K562 (cell line): ENCODE results near the gene PIGC. TPM values are rescaled to one million over a fixed set of nuclear protein-coding genes. Genes with fewer than 3 reads are reported as not detected.

ENCODE experiments used
- ATAC-seq: fragments of 200-7000 bp; cut with Tn5 transposase; 3 replicates; pipeline ENCODE4 v1.9.1; 2020; ENCODE audit warnings: moderate library complexity
- BruUV-seq: library from RNA; stranded (reverse); fragments of 400-500 nt; replicated peaks from 2 replicates; lab custom pipeline; 2021; lab: Mats Ljungman, UMichigan
- CTCF ChIA-PET: fragments of 300-600 bp; formaldehyde crosslinking; extraction: SDS; loops from one replicate; lab custom pipeline; 2021; ENCODE audit warnings: low intra/inter-chr PET ratio; lab: Yijun Ruan, JAX
- POLR2A ChIA-PET: fragments of 300-600, 350-650 bp; sonication (Branson Sonifier 250); formaldehyde crosslinking; extraction: SDS; loops from one replicate; lab custom pipeline; 2021; ENCODE audit warnings: antibody characterized with exemption, inconsistent platforms; lab: Yijun Ruan, JAX
- DNase-seq, 4 experiments: peaks; one replicate each; pipeline versions ENCODE4 v3.0.0 to v3.0.0-alpha.2; 2011 to 2018; ENCODE audit warnings: low spot score in 3 of 4, mixed read lengths in 3 of 4; ENCODE audit errors: extremely low read depth in 1 of 4
- FAIRE-seq: peaks from 2 replicates; lab custom pipeline; 2011; peaks lifted over from hg19 to GRCh38; lab: Jason Lieb, UNC
- H2AFZ ChIP-seq: 2 replicates; pipeline ENCODE4 v1.6.0; 2011; ENCODE audit warnings: low read depth, low read length, control low read depth, inconsistent platforms
- H3K27ac ChIP-seq: fragments of 200-600 bp; 3 replicates; pipeline ENCODE4 v1.8.0; 2011; ENCODE audit warnings: low read depth, mild to moderate bottlenecking, control low read depth, inconsistent platforms, low read length, moderate library complexity, mixed read lengths; ENCODE audit errors: extremely low read depth
- H3K27me3 ChIP-seq, 2 experiments: fragments of 300-600 bp in 1 of 2; 2 replicates in 1 of 2; 3 replicates in 1 of 2; pipeline versions ENCODE4 v1.6.0 to v1.8.0; 2011; ENCODE audit warnings: inconsistent platforms in 2 of 2, low read length in 2 of 2, mild to moderate bottlenecking in 1 of 2, mixed read lengths in 1 of 2, moderate library complexity in 1 of 2; ENCODE audit not compliant: control insufficient read depth in 2 of 2, insufficient read depth in 2 of 2
- H3K36me3 ChIP-seq: fragments of 300-600 bp; 3 replicates; pipeline ENCODE4 v1.8.0; 2011; ENCODE audit warnings: mild to moderate bottlenecking, low read length, inconsistent platforms; ENCODE audit not compliant: control insufficient read depth, insufficient read depth
- H3K4me1 ChIP-seq, 2 experiments: fragments of 200-600 bp in 1 of 2; replicated peaks in 1 of 2; 2 replicates in 1 of 2; 3 replicates in 1 of 2; pipeline versions ENCODE4 v1.5.1 to v1.8.0; 2011; ENCODE audit warnings: inconsistent platforms in 2 of 2, low read length in 2 of 2, mild to moderate bottlenecking in 1 of 2, mixed read lengths in 1 of 2, moderate library complexity in 1 of 2; ENCODE audit not compliant: control insufficient read depth in 2 of 2, insufficient read depth in 2 of 2
- H3K4me2 ChIP-seq: 2 replicates; pipeline ENCODE4 v1.6.1; 2011; ENCODE audit warnings: low read length, control low read depth, inconsistent platforms, mixed read lengths; ENCODE audit not compliant: insufficient read depth
- H3K4me3 ChIP-seq: fragments of 200-600 bp; sonication (generic), shearing (Covaris generic); 2 replicates; pipeline ENCODE4 v1.5.1; 2016; ENCODE audit warnings: control low read depth, inconsistent platforms
- H3K79me2 ChIP-seq: fragments of 200-600 bp; 3 replicates; pipeline ENCODE4 v1.8.0; 2011; ENCODE audit warnings: low read length, inconsistent platforms; ENCODE audit not compliant: control insufficient read depth, insufficient read depth
- H3K9ac ChIP-seq, 2 experiments: 2 replicates each; pipeline versions ENCODE4 v1.6.0 to v1.6.1; 2011; ENCODE audit warnings: low read depth in 2 of 2, low read length in 2 of 2, control low read depth in 1 of 2, inconsistent platforms in 1 of 2, mild to moderate bottlenecking in 1 of 2, mixed read lengths in 1 of 2; ENCODE audit not compliant: insufficient read depth in 1 of 2
- H3K9me1 ChIP-seq: one replicate; pipeline ENCODE4 v1.6.0; 2011; ENCODE audit warnings: inconsistent platforms, mild to moderate bottlenecking, low read length, moderate library complexity; ENCODE audit not compliant: control insufficient read depth, insufficient read depth
- H3K9me3 ChIP-seq: replicated peaks from 2 replicates; pipeline ENCODE4 v1.5.1; 2011; ENCODE audit warnings: low read depth, low read length, inconsistent platforms; ENCODE audit not compliant: control insufficient read depth, insufficient read depth
- H4K20me1 ChIP-seq: replicated peaks from 2 replicates; pipeline ENCODE4 v1.6.1; 2011; ENCODE audit warnings: low read length, inconsistent platforms, mixed read lengths; ENCODE audit not compliant: control insufficient read depth, insufficient read depth
- BCL6 ChIP-seq: fragments of 250-450 bp; sonication (Bioruptor Pico); IDR thresholded peaks from 2 replicates; pipeline ENCODE4 v1.4.0; 2020
- HIVEP1 ChIP-seq: fragments of 250-450 bp; sonication (Bioruptor Pico); IDR thresholded peaks from 2 replicates; pipeline ENCODE4 v1.4.0; 2020; ENCODE audit warnings: mild to moderate bottlenecking
- ID3 ChIP-seq, 2 experiments: fragments of 250-450 bp in 1 of 2; fragments of 450-650 bp in 1 of 2; sonication (Bioruptor Pico) in 1 of 2; IDR thresholded peaks; 2 replicates each; pipeline versions ENCODE4 v1.6.1 to v1.8.0; 2016 to 2021; ENCODE audit warnings: mild to moderate bottlenecking in 2 of 2, moderate library complexity in 2 of 2, missing compliant biosample characterization in 1 of 2, missing genetic modification characterization in 1 of 2
- NFATC3 ChIP-seq: fragments of 450-650 bp; IDR thresholded peaks from 2 replicates; pipeline ENCODE4 v1.6.1; 2017; ENCODE audit warnings: mild to moderate bottlenecking
- OTX1 ChIP-seq: fragments of 450-650 bp; formaldehyde crosslinking; IDR thresholded peaks from 2 replicates; pipeline ENCODE4 v1.4.0; 2022; ENCODE audit warnings: mild to moderate bottlenecking
- PCBP2 ChIP-seq: fragments of 200-400 bp; formaldehyde crosslinking; IDR thresholded peaks from 2 replicates; pipeline ENCODE4 v1.6.1; 2018; ENCODE audit warnings: low read length, low read depth, mild to moderate bottlenecking, moderate library complexity; ENCODE audit not compliant: poor library complexity, severe bottlenecking
- SREBF1 ChIP-seq: fragments of 150-350 bp; IDR thresholded peaks from 2 replicates; pipeline ENCODE4 v1.6.1; 2014; ENCODE audit warnings: antibody characterized with exemption, low read depth, low read length, borderline replicate concordance
- SRF ChIP-seq, 2 experiments: fragments of 250-450, 450-650 bp in 1 of 2; sonication (Bioruptor Pico) in 1 of 2; sonication (generic) in 1 of 2; formaldehyde crosslinking; IDR thresholded peaks; 2 replicates each; pipeline versions ENCODE4 v1.5.0 to v1.5.1; 2020 to 2022; ENCODE audit warnings: mild to moderate bottlenecking in 1 of 2, missing genetic modification reagents in 1 of 2
- SRSF7 ChIP-seq: fragments of 200-400 bp; formaldehyde crosslinking; optimal IDR thresholded peaks from 2 replicates; pipeline ENCODE3; 2017; ENCODE audit warnings: mild to moderate bottlenecking, low read depth, low read length
- USF1 ChIP-seq: sonication (generic); formaldehyde crosslinking; IDR thresholded peaks from 2 replicates; pipeline ENCODE4 v1.9.0; 2022; ENCODE audit warnings: mild to moderate bottlenecking, missing genetic modification reagents
- ZNF75A ChIP-seq: fragments of 450-650 bp; formaldehyde crosslinking; IDR thresholded peaks from 2 replicates; pipeline ENCODE4 v1.4.0; 2020; ENCODE audit warnings: mild to moderate bottlenecking
- WGBS: fragments of 100-300 bp; shearing (Covaris generic); methylation state at CpG from one replicate; pipeline ENCODE4 v1.1.6; 2016; ENCODE audit warnings: low coverage, mixed read lengths; ENCODE audit not compliant: insufficient coverage; ENCODE audit errors: missing lambda C conversion rate; 5-methylcytosine and 5-hydroxymethylcytosine counted together
- in situ Hi-C: fragments of 300-500 bp; cut with MboI; formaldehyde crosslinking; loops from 4 replicates; pipeline ENCODE4 v1.15.0; 2018; ENCODE audit warnings: inconsistent platforms, mixed read lengths
- intact Hi-C: fragments of 100-400 bp; cut with micrococcal nuclease; formaldehyde crosslinking; loops from 2 replicates; pipeline ENCODE4 v1.14.2; 2022
- polyA plus RNA-seq, 8 experiments: library from polyadenylated mRNA; depleted of rRNA in 4 of 8; stranded (reverse) in 5 of 8; unstranded in 3 of 8; fragments of >200 nt; fragmentation: Nextera tagmentation in 2 of 8; fragmentation: Illumina TruSeq in 1 of 8; extraction: Ambion mirVana in 2 of 8; extraction: Trizol in 1 of 8; gene quantifications; 2 replicates each; pipeline versions ENCODE4 v1.2.1 to v1.2.3, GENCODE V29; 2011 to 2014; ENCODE audit warnings: inconsistent platforms in 1 of 8, missing spikeins in 1 of 8
- total RNA-seq, 7 experiments: library from RNA; depleted of rRNA in 6 of 7; stranded (reverse); fragments of >200 nt in 6 of 7; fragmentation: Illumina TruSeq in 2 of 7; extraction: Trizol in 2 of 7; gene quantifications; 2 replicates each; pipeline versions ENCODE4 v1.2.1 to v1.2.3, GENCODE V29; 2011 to 2021; ENCODE audit warnings: low replicate concordance in 1 of 7
- TF ChIP-seq, protein P1 (sequence below): fragments of 450-650 bp; formaldehyde crosslinking; IDR thresholded peaks from 2 replicates; pipeline ENCODE4 v1.4.0; 2022; ENCODE audit warnings: missing genetic modification characterization

Gene PIGC
- total and polyA plus RNA-seq, 9 of the 15 experiments (the other 6 are each of a cell fraction or from before 2014, with no cell fraction given) = 30.5 to 97.9 (median 54.7) TPM

DNA sequence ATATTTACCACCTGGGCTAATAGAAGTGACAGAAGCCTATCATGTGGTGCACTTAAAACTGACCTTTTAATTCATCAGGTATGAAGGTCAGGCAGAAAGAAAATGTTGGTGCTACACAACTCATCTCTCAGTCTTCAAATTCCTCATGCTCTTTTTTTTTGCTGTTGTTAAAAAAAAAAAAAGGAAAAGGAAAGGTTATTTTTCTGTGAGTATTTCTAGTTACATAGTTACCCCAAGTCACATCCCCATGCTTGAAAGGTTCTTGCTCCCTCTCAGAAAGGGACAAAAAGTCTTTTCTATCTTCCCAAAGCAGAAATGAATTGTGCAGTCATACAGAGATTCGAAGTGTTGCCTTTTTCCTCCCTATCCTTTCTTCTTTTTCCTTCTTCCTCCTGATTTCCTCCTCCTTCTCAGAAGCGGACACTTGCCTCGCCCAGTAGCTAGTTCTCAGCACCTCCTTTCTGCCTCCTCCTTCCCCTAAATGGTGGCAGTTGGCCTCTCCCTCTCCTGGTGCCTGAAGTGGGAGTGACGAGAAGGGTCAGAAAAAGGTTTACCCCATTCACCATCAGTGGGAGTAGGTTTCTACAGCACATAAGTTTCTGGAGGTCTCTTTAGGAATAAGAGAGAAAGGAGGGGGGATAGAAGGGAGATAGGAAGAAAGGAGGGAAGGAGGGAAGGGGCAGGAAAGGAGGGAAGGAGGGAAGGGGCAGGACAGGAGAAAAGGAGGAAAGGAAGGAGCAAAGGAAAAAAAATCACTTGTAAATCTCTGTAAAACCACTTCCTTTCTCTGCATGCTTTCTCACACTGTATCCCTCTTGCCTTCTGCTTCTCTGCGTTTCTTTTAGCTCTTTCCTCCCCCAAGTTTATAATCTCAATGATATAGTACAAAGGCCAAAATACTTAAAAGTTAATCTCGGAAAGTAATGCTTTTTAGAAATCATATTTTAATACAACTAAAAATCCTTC lies 43.8 kb downstream of the PIGC start:
- no TSS peak for BruUV-seq
- no peaks in the 10 kb centered on the region for H4K20me1 ChIP-seq
- no peak overlapping the region for H3K4me3 ChIP-seq
- no peak overlapping the region for H3K9ac ChIP-seq
- 5% methylated on average over 6 of the region's 6 CpGs for WGBS
- in situ Hi-C loops (loop anchor here (10.0 kb wide), 1 partner anchor 595 kb away; no protein-coding TSS in a partner anchor), intact Hi-C loops (loop anchor here (1.0 to 10.0 kb wide), 3 partner anchors 398 to 745 kb away; partner anchors contain the start of gene MYOC)
- ATAC-seq = no peak
- H3K79me2 ChIP-seq = no peaks in the 10 kb centered on the region
- POLR2A ChIA-PET = interaction anchor here (0.7 to 1.1 kb wide), 5 partner anchors 9 to 418 kb away, joined by 3 read pairs; no protein-coding TSS in a partner anchor
- no peaks in the 10 kb centered on the region for H3K9me1 ChIP-seq
- H3K9me3 ChIP-seq = no peaks in the 10 kb centered on the region
- H2AFZ ChIP-seq = no peak overlapping the region; the same call in 1 of the 2 replicates
- 0 out of 5 replicates have a peak, but pooled peaks cover 0 to 4% of the 10 kb centered on the region in 2 experiments for H3K27me3 ChIP-seq
- no peaks in the 10 kb centered on the region for H3K36me3 ChIP-seq
- H3K4me1 ChIP-seq = no peaks in the 10 kb centered on the region; a peak in 1 of 5 replicates
- TF ChIP-seq BCL6 = no peak
- no peak for TF ChIP-seq ZNF75A (CRISPR knock-in tag)
- no peak for TF ChIP-seq HIVEP1 (CRISPR knock-in tag)
- TF ChIP-seq SREBF1 = no peak
- TF ChIP-seq, protein P1, sequence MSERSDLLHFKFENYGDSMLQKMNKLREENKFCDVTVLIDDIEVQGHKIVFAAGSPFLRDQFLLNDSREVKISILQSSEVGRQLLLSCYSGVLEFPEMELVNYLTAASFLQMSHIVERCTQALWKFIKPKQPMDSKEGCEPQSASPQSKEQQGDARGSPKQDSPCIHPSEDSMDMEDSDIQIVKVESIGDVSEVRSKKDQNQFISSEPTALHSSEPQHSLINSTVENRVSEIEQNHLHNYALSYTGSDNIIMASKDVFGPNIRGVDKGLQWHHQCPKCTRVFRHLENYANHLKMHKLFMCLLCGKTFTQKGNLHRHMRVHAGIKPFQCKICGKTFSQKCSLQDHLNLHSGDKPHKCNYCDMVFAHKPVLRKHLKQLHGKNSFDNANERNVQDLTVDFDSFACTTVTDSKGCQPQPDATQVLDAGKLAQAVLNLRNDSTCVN = peak; percentile 64; the same call in 1 of the 2 replicates
- no peak for TF ChIP-seq SRF (CRISPR knock-in tag; IDR thresholded peaks at IDR 0.05)
- TF ChIP-seq PCBP2 = peak; percentile 68
- TF ChIP-seq ID3 (CRISPR knock-in tag; IDR thresholded peaks at IDR 0.05) = no peak
- TF ChIP-seq ID3 (tag; IDR thresholded peaks at IDR 0.05) = no peak
- TF ChIP-seq OTX1 (CRISPR knock-in tag) = 0 out of 2 replicates have a peak, but pooled peaks have one; percentile 25
- no peak for TF ChIP-seq USF1 (CRISPR knock-in tag)
- TF ChIP-seq NFATC3 = no peak
- TF ChIP-seq SRSF7 = no peak
- TF ChIP-seq, all 486 proteins: peak for 3
- CTCF ChIA-PET = interaction anchor here (0.6 to 2.4 kb wide), 6 partner anchors 29 to 834 kb away, joined by 3 to 11 read pairs (median 5); no protein-coding TSS in a partner anchor
- Histone ChIP-seq H3K27ac (no peak overlapping the region), H3K4me2 (no peak overlapping the region)
- DNase-seq (no peak), FAIRE-seq (no peak)
